ENCODE data around the gene TRIM65. TPM values are rescaled to one million over a fixed set of nuclear protein-coding genes. Genes with fewer than 3 reads are reported as not detected.
"Not testable (repeated sequence)": the region's sequence is repeated elsewhere in the genome, so short reads cannot be mapped to it uniquely, and the experiment has no call there.

Gene TRIM65
- total RNA-seq, 1 donor from 2014 or later: 23.0 TPM

DNA sequence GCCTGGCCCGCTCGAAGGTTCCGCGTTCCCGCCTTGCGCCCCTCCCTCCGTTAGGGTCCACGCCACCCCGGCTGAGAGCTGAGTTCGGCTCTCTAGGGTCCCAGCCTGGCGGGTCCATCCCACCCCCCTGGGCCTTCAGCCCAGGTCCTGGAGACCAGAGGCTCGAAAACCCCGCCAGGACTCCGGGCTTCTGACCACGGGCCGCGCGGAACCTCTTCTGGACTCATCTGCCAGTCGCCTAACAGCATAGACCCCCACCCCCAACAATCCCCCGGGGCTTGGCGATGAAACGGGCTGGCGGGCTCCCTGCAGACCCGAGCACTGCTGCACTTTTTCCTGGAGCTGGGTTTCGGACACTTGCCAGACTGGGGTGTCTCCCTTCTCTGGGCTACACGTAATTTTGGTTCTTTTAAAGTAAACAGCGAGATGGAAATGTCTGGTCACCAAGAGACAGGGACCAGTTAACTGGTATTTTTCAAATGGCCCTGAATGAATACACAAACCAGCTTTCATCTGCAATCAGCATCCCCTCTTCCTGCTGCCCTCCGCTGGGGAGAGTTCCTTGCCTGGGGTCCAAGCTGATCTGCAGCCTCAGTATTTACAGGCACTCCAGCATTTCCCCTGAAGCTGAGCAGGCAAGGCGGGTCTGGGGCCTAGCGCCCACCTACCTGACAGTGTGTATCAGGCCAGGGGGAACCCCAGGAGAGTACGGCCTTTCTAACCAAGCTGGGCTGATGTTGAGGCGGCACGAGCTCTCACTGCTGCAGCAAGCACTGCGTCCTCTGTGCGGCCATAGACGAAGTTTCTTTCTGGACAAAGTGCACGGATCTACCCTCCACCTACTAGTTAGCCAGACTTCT lies 639 bp upstream of the TRIM65 start:
- no peak for DNase-seq (ENCODE audit: low read depth in 2 of 2)

DNA sequence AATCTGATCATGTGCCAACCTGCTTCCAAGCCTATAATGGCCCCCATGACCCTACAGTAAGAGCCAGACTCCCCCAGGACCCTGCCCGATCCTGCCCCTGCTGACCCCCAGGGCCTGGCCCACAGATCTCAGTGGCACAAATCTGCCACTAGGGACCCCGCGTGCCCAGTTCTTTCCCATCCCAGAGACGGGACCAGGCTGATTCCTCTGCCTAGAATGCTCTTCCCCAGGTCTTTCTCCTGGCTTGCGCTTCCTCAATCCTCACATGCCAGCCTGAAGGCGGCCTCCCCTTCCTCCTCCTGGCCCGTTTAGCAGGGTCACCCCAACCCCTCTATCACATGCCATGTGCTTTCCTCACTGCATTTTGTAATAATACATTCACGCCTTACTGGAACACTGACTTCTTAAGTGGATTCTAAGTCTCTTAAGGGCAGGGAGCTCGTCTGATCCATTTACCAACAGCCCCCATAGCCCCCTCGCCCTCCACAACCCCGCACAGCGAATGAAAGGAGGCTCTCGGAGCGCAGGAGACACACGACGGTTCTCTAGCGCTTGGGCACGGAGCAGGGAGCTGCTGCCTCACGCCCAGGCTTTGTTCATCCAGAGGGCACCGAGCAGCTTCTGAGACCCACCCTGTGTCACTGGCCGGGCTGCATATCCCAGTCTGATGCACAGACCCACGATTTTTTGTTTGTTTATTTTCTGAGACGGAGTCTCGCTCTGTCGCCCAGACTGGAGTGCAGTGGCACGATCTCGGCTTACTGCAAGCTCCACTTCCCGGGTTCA lies 1.2 kb downstream of the TRIM65 start:
- peak in 1 of 2 donors; percentile 48 for DNase-seq (ENCODE audit: low read depth in 2 of 2)

DNA sequence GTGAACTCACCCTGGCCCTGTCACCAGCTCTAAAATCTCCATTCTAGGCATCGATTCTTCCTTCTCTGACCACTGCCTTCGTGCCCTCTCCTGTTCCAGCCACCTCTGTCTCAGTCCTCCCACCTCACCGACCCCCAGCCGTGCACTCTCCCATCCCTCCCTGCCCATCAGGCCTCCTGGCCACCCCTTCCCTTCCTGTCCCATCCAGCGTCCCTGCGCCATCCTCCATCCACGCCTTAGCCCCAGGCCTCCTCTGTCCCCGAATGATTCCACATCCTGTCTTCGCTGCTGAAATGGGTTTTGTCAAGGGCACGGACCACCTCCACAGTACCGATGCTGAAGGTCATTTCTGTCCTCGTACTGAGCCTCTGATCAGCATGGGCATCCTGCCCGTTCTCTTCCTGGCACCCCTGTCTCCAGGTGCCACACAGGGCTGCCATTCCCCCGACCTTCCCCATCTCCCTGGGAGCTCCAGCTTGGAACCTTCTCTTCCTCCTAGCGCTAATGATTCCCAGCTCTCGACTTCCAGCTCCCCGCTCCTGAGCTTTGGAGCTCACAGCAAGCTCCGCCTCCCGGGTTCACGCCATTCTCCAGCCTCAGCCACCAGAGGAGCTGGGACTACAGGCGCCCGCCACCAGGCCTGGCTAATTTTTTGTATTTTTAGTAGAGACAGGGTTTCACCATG lies 2.6 kb downstream of the TRIM65 start:
- DNase-seq (ENCODE audit: low read depth in 2 of 2): no peak

DNA sequence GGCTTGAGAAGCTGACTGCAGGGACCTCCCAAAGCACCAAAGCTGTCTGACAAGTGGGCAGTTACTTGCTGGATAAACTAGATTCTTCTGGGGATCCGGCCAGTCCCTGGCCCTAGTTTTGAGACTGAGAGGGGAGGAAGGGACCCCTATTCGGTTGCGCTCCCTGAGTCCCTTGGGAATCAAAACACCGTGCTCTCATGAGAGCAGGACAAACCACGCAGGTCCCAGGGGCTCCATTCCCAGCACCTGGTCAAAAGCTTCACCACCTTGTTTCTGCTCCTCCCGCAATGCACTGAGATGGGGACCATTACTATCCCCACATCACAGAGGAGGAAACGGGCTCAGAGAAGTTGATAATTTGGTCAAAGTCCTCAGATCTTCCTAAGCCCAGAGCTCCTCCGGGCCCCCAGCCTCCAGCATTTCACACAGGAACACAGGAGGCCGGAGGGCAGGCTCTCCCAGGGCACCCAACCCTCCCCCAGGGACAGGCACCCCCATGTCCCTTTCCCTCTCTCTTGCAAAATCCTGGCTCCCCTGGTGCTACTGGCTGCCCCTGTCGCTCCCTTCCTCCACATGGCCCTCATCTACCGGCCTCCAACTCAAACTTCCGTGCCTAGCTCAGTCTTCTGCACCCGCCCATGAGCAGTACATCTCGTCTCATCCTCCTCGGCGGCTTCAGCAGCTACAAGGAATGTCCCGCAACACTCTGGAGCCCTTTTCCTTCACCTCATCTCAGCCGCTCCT lies 3.3 kb downstream of the TRIM65 start:
- no peak for DNase-seq (ENCODE audit: low read depth in 2 of 2)

DNA sequence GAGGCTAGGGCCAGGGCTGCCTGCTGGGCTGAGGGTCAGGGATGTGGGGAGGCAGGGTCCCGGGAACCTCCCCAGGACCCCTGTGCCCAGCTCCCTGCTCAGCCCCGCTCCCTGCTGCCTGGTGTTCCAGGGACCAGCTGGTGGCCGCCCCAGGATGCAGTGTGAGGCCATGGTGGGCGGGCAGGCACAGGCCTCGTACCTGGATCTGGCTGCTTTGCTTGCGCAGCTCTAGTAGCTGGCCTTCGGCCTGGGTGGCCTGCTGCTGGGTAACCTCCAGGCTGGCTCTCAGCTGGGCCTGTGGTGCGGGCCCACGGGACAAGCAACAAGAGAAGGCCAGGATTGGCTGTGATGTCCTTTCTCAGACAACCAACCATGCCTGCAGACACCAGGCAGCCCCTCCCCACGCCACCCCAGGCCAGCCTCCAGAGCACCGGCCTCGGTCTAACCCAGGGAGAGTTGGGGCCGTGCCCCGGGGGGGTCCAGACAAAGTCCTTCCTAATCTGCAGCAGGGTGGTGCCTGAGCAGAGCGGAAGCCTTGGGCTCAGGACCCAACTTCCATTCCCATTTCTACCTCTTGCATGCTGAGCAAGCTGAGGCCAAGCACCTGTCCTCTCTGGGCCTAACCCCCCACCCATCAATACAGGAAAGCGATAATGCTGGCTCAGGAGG lies 4.1 kb downstream of the TRIM65 start:
- DNase-seq (ENCODE audit: low read depth in 2 of 2): no peak

DNA sequence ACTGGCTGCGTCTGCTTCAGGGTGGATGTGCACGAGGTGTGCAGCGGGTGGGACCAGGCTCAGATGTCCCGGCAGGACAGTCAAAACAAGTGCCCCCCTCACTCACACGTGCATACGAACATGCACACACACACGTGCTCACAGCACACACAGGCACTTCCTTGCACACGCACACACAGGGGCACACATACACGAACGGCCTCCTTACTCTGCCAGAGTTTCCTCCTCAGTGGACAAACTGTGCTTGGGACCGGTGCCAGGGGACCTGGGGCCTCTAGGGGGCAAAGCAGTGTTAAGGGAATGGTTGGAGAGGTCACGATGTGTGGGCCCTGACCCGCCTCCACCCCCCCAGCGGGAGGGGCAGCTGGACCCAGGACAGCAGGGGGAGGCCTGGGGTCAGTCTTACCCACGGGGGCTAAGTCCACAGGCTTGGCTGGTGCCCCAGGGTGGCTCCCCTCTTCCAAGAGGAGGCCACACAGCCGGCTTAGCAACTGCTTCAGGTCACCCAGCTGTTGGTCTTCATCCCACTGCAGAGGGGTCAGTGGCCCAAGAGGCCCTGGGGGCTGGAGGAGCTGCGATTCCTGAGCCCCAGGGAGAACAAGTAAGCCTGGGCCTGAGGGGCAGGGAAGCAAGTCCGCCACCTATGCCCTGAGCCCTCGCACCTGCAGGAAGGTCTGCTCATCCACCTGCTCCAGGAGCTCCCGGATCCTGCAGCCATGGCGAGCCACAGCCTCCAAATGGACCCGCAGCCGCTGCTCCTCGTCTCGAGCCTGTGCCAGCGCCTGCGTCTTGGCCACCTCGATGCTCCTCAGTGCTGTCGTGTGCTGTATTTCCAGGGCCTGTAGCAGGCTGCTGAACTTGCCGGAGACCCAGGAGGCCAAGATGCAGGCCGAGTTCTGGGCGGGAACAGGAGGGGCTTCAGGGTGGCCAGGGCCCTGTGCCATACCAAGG lies 4.9 kb downstream of the TRIM65 start:
- DNase-seq (ENCODE audit: low read depth in 2 of 2): no peak

DNA sequence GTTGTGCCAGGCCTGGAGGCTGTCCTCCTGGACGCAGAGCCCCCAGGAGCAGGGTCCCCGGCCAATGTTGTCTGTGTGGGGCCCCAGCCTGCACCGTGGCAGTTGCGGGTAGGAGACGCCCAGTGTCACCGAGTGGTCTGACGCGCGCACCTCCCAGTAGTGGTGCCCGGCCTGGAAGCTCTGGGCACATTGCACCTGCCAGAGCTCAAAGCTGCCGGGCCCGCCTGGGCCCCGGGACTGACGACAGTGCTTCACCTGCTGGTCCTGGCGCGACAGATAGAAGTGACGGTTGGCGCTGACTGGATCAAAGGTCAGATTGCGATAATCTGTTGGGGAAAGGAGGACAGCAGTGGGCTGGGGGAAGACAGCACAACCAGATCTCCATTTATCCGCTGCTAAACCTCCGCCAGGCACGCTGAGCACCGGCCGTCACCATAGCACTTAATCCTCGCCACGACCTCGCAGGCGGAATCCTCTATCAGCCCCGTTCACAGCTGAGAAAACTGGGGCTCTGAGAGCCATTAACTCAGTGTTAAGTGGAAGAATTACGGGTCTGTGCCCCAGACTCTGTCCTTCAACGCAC lies 5.6 kb downstream of the TRIM65 start:
- DNase-seq (ENCODE audit: low read depth in 2 of 2): no peak

DNA sequence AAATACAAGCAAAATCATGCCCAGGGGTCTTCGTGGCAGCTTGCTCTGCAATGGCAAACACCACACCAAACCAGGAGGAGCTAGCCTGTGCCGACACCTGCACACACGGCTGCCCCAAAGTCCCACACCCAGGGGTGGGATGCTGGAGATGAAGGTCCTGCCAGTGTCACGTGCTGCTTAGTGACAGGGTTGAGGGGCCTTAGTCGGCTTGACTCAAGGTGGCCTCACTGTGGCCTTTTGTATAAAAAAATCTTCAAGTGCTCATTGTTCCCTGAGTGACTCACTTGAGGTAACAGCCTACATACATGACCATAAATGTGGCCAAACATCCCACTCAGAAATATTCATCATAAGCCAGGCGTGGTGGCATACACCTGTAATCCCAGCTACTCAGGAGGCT lies 7.3 kb downstream of the TRIM65 start:
- no peak for DNase-seq (ENCODE audit: low read depth in 2 of 2)

DNA sequence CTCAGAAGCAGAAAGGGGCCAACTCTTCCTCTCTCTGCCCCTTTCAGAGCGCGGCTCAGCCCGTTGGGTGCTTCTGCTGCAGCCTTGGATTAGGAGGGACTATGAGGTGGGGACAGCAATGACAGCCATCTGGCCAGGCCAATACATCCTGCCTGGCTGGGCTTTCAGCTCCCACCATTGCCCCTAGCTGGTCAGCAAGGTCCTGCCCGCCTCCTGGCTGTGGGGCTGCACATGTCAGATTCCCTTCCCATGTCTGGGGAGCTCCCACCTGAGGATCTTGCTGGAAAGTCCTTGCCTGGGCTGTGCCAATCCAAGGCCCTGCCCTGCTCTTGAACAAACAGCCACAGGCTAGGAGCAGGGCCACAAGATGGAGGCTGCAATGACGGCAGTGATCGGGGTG lies 8.3 kb downstream of the TRIM65 start:
- DNase-seq (ENCODE audit: low read depth in 2 of 2): no peak

DNA sequence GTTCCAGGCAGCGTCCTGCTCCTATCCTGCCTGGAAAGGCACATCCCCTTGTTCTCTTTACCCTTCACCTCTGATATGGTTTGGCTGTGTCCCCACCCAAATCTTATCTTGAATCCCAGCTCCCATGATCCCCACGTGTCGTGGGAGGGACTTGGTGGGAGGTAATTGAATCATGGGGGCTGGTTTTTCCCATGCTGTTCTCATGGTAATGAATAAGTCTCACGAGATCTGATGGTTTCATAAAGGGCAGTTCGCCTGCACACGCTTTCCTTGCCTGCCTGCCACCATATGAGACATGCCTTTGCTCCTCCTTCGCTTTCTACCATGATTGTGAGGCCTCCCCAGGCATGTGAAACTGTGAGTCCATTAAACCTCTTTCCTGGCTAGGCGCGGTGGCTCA lies 10.9 kb downstream of the TRIM65 start:
- DNase-seq (ENCODE audit: low read depth in 2 of 2): not testable (repeated sequence)

DNA sequence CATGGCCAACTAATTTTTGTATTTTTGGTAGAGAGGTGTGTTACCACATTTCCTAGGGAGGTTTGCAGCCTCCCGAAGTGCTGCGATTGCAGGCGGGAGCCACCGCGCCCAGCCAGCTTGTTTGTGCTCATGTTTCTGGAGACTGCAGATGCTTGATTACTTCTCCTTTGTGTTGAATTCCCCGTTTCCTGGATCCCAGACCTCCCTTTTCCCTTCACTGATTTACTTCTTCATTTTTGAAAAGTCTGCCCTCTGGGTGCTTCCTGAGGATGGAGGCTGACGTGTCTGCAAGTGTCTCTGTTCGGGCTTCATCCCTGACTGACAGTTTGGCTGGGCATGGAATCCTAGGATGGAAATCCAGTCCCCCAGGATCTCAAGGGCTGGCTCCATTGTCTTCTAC lies 11.3 kb downstream of the TRIM65 start:
- DNase-seq (ENCODE audit: low read depth in 2 of 2): no peak

DNA sequence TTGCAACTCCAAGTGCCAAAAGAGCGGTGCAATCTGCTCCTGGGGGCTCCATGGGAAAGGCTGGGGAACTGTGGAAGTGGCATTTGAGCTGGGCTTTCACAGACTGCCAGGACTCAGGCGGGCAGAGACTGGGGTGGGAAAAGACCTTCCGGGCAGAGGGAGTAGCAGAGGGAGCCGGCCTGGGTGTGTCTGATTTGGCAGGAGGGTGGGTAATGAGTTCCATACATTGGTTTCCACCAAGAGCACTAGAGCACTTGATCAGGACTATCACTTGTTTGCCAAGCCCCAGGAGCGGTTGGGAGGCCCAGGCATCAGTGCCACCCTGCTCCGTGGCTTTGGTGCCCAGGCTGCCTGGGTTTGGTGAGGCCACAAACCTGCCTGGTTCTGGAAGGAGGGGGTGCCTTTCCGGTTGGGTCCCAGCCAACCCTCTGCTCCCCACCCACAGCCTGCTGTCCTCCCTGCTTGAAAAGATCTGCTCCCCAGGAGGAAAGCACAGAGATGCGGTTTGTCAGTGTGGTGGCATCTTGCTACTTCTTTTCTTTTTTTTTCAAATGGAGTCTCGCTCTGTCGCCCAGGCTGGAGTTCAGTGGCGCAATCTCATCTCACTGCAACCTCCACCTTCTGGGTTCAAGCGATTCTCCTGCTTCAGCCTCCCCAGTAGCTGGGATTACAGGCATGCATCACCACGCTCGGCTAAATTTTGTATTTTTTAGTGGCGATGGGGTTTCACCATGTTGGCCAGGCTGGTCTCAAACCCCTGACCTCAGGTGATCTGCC lies 14.9 kb downstream of the TRIM65 start:
- no peak for DNase-seq (ENCODE audit: low read depth in 2 of 2)

DNA sequence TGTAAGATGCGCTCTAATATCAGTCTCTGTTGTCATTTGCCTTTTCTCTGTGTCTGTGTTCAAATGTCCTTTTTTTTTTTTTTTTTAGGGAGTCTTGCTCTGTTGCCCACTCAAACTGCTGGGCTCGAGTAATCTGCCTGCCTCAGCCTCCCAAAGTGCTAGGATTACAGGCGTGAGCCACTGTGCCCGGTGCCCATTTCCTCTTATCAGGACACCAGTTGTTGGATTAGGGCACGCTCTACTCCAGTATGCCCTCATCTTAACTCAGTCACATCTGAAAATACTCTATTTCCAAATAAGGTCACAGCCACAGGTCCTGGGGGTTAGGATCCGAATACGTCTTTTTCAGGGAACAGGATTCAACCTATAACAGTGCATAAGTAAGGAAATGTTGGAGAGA lies 16.5 kb downstream of the TRIM65 start:
- no peak for DNase-seq (ENCODE audit: low read depth in 2 of 2)

DNA sequence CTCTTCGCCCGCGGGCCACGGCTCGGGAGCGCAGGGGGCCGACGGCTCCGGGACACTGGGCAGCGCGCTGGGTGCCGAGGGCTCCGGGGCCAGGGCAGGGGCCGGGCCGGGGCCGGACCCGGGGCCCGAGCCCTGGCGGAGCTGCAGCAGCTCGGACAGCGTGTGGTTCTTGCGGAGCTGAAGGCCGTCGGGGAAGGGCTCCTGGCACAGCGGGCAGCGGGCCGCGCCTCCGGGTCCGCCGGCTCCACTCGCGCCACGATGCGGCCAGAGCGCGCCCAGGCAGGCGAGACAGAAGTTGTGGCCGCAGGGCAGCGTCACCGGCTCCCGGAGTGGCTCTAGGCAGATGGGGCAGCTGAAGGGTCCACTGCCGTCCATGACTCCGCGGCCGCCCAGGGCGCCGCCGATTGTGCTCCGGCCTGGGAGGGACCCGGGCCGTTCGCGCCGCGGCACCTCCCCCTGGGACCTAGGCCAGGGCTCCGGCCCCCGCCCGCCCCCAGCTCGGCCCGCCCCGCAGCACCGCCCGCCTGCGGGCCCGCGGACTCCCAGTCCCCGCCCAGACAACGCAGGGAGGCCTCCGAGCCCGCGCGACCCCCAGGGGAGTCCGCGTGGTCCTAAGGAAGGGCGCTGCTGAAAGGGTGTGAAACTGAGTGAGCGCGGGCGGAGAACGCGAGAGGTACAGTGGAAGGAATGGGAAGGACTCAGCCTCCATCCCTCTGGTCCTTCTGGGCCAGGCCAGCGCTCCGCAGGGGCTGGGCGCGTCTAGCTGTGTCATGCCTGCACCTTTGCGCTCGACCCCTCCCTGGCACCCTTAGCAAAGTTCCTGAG lies 18.4 kb downstream of the TRIM65 start, which contains the start of gene TRIM47:
Gene TRIM47 (minus strand): TSS at position 408 of the 825 bp plus-strand sequence. CDS start 33 bp downstream, at position 375.
- DNase-seq (ENCODE audit: low read depth in 2 of 2): peak in 1 of 2 donors; percentile 82

DNA sequence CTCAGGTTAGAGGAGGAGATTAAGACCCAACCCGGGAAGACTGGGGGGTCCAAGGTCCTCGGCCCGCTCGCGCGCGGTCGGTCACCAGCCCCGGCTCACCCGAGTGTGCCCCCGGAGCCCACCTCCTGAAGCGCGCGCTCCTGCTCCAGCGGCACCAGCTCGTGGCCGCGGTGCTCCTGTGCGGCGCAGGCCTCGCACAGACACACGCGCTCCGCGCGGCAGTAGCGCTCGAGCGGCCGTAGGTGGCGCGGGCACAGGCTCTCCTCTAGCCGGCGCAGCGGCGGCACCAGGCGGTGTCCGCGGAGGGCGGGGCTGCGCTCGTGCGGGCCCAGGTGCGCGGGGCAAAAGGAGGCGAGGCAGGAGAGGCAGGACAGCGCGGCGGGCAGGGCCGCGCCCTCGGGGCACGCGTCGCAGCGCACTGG lies 19.0 kb downstream of the TRIM65 start:
- peak; percentile 50 to 80 for DNase-seq (ENCODE audit: low read depth in 2 of 2)

DNA sequence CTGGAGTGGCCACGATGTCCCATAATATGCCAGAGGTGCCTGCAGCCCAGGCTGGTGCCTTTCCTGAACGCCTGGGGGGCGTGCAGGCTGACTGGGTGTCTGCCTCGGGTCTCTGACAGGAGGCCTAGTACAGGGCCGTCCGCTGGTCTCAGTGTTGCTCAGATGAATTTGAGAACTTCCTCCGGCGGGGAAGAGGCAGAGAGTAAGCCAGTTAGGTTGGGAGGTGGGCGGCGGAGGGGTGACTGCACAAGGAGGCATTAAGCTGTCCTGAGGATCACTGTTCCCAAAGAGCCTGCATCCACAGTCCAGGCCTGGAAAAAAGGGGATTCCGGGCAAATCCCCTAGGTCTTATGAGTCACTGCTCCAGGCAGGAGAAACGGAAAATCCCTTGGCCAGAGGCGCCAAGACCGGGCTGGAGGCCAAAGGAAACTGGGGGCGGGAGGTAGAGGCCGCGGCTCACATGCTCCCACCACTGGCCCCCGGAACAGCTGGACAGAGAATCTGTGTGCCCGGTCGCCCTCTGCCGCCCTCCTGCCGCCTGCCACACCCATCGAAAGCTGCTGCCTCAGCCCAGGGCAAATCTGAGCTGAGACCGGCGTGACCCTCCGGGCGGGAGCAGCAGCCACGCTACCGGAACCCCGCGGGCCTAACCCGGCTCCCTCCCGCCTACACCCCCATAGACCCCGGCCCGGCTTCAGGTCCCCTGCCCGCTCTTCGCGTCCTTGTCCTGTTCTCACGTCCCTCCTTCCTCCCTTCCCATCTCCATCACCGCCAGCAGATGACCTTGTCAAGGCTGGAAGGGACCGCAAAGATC lies 19.6 kb downstream of the TRIM65 start:
- DNase-seq (ENCODE audit: low read depth in 2 of 2): peak; percentile 89 to 99

Data from dermis microvascular lymphatic vessel endothelial cell (primary cell).